PC-3 (cell line): ENCODE data around the gene GNB5. TPM values are rescaled to one million over a fixed set of nuclear protein-coding genes. Genes with fewer than 3 reads are reported as not detected.

Experiments
- ATAC-seq: fragments of 200-7000 bp; cut with Tn5 transposase; 2 replicates; pipeline ENCODE4 v1.9.1; 2020; ENCODE audit warnings: mild to moderate bottlenecking, moderate library complexity
- BruUV-seq: library from RNA; stranded (reverse); fragments of 400-500 nt; replicated peaks from 2 replicates; lab custom pipeline; 2021; lab: Mats Ljungman, UMichigan
- CTCF ChIA-PET: fragments of 300-600 bp; sonication (Branson Sonifier 250); formaldehyde crosslinking; loops from one replicate; lab custom pipeline; 2022; ENCODE audit warnings: antibody characterized with exemption; lab: Charles Lee
- POLR2A ChIA-PET: fragments of 300-600 bp; sonication (Branson Sonifier 250); formaldehyde crosslinking; loops from one replicate; lab custom pipeline; 2022; ENCODE audit warnings: antibody characterized with exemption; ENCODE audit not compliant: unreplicated experiment; lab: Charles Lee
- DNase-seq: peaks from one replicate; pipeline ENCODE4 v3.0.0-alpha.2; 2015
- H2AFZ ChIP-seq: fragments of 300-600 bp; sonication (generic); 2 replicates; pipeline ENCODE4 v1.6.0; 2016; ENCODE audit warnings: antibody characterized with exemption, low read length
- H3F3A ChIP-seq: fragments of 300-600 bp; sonication (generic); one replicate; pipeline ENCODE4 v1.6.0; 2017; ENCODE audit warnings: antibody characterized with exemption, low read length, control low read depth, mild to moderate bottlenecking; ENCODE audit not compliant: unreplicated experiment
- H3K27ac ChIP-seq: fragments of 300-600 bp; sonication (generic); 2 replicates; pipeline ENCODE4 v1.5.1; 2016; ENCODE audit warnings: mild to moderate bottlenecking, low read length
- H3K27me3 ChIP-seq: fragments of 300-600 bp; sonication (generic); 2 replicates; pipeline ENCODE4 v1.6.1; 2016; ENCODE audit warnings: low read length, mixed read lengths
- H3K36me3 ChIP-seq: fragments of 300-600 bp; sonication (generic); 2 replicates; pipeline ENCODE4 v1.6.1; 2016; ENCODE audit warnings: low read depth, mixed run types, low read length, mixed read lengths
- H3K4me1 ChIP-seq: fragments of 300-600 bp; sonication (generic); 2 replicates; pipeline ENCODE4 v1.5.1; 2016; ENCODE audit warnings: low read length; ENCODE audit not compliant: insufficient read depth
- H3K4me2 ChIP-seq: fragments of 300-600 bp; sonication (generic); 2 replicates; pipeline ENCODE4 v1.6.0; 2016; ENCODE audit warnings: low read length
- H3K4me3 ChIP-seq: fragments of 300-600 bp; sonication (generic); 2 replicates; pipeline ENCODE4 v1.5.1; 2016; ENCODE audit warnings: mild to moderate bottlenecking, low read length, mixed read lengths
- H3K79me2 ChIP-seq: fragments of 300-600 bp; sonication (generic); 2 replicates; pipeline ENCODE4 v1.6.1; 2017; ENCODE audit warnings: low read length, mixed read lengths
- H3K9ac ChIP-seq: fragments of 300-600 bp; sonication (generic); 2 replicates; pipeline ENCODE4 v1.6.0; 2016; ENCODE audit warnings: mild to moderate bottlenecking, low read length
- H3K9me2 ChIP-seq: fragments of 300-600 bp; sonication (generic); replicated peaks from 2 replicates; pipeline ENCODE4 v1.6.1; 2016; ENCODE audit warnings: mixed run types, low read length, mixed read lengths
- H3K9me3 ChIP-seq: fragments of 300-600 bp; sonication (generic); 2 replicates; pipeline ENCODE4 v1.6.1; 2016; ENCODE audit warnings: low read length, mixed read lengths
- H4K20me1 ChIP-seq: fragments of 300-600 bp; sonication (generic); 2 replicates; pipeline ENCODE4 v1.6.1; 2016; ENCODE audit warnings: low read length, mixed read lengths
- EZH2 ChIP-seq: fragments of 300-600 bp; sonication (generic); IDR thresholded peaks from one replicate; pipeline ENCODE4 v1.6.1; 2017; ENCODE audit warnings: antibody characterized with exemption, mild to moderate bottlenecking, low read length; ENCODE audit not compliant: unreplicated experiment
- EZH2phosphoT487 ChIP-seq: fragments of 300-600 bp; sonication (generic); IDR thresholded peaks from 2 replicates; pipeline ENCODE4 v1.6.1; 2018; ENCODE audit warnings: mild to moderate bottlenecking, antibody characterized with exemption, low read length, borderline replicate concordance
- intact Hi-C: fragments of 100-400 bp; cut with micrococcal nuclease; formaldehyde crosslinking; loops from 2 replicates; pipeline ENCODE4 v1.9.0; 2023
- total RNA-seq: library from RNA; depleted of rRNA; stranded (reverse); fragments of >200 nt; gene quantifications from 2 replicates; pipeline ENCODE4 v1.2.3, GENCODE V29; 2014
- TF ChIP-seq, protein P1 (sequence below): fragments of 300-600 bp; sonication (generic); conservative IDR thresholded peaks from 2 replicates; pipeline ENCODE4 v1.5.1; 2017; ENCODE audit warnings: antibody characterized with exemption, low read depth, mild to moderate bottlenecking, low read length

GNB5 gene
- total RNA-seq, 1 experiment from 2014 or later: 49.3 TPM

DNA sequence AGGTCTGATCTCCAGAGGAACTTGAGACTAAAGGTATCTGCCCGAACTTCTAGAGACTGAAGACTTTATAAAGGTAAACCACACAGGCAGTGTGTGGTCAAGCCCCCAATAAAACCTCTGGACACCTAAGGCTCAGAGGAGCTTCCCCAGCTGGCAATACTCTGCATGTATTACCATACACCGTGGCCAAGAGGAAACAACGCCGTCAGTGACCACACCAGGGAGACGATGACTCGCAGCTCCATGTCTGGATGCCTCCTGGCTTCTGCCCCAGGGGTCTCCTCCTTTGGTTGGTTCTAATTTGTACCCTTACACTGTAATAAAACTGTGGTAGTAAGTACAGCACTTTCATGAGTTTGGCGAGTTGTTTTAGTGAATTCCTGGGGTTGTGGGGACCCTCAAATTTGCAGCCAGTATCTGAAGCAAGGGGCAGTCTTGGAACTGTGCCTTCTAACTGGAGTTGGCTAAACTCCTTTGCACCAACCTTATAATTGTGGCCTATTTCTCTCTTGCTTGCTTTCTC lies 46.5 kb downstream of the GNB5 start:
- Histone ChIP-seq H2AFZ (no peak overlapping the region), H3K27ac (peak overlapping the region; percentile 42), H3K4me2 (no peak overlapping the region), H3K4me1 (peaks cover 16% of the 10 kb centered on the region), H3K9ac (no peak overlapping the region), H3K36me3 (no peaks in the 10 kb centered on the region), H3K79me2 (no peaks in the 10 kb centered on the region), H3F3A (no peaks in the 10 kb centered on the region), H3K9me3 (no peaks in the 10 kb centered on the region), H3K27me3 (no peaks in the 10 kb centered on the region), H4K20me1 (no peaks in the 10 kb centered on the region), H3K4me3 (no peak overlapping the region), H3K9me2 (no peaks in the 10 kb centered on the region)
- DNase-seq: peak; percentile 43
- CTCF ChIA-PET: no interaction called here
- no peak for TF ChIP-seq EZH2
- TF ChIP-seq, protein P1, sequence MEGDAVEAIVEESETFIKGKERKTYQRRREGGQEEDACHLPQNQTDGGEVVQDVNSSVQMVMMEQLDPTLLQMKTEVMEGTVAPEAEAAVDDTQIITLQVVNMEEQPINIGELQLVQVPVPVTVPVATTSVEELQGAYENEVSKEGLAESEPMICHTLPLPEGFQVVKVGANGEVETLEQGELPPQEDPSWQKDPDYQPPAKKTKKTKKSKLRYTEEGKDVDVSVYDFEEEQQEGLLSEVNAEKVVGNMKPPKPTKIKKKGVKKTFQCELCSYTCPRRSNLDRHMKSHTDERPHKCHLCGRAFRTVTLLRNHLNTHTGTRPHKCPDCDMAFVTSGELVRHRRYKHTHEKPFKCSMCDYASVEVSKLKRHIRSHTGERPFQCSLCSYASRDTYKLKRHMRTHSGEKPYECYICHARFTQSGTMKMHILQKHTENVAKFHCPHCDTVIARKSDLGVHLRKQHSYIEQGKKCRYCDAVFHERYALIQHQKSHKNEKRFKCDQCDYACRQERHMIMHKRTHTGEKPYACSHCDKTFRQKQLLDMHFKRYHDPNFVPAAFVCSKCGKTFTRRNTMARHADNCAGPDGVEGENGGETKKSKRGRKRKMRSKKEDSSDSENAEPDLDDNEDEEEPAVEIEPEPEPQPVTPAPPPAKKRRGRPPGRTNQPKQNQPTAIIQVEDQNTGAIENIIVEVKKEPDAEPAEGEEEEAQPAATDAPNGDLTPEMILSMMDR: no peak
- no peak for TF ChIP-seq EZH2phosphoT487
- POLR2A ChIA-PET: no interaction called here
- intact Hi-C loops: loop anchor here (5.0 kb wide), 1 partner anchor 42 kb away; no protein-coding TSS in a partner anchor
- ATAC-seq: peak; percentile 58
- no TSS peak for BruUV-seq

DNA sequence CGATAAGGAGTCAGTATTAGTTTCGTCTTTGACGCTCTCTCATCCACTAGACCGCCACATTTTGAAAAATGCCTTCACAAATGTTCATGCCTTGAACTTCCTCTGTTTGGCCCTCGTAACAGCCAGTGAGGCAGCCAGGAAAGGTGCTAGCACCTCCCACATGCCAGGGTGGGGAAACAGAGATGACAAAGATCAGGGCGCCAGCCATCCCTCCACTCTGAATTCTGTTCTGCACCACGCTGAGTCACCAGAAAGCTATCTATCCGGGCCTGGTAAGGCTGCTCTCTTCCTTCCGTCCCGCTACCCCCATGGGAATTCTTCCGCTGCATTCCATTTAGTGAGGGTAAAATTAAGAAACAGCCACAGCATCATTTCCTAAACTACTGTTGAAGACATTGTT lies 47.3 kb downstream of the GNB5 start:
- CTCF ChIA-PET: no interaction called here
- POLR2A ChIA-PET: no interaction called here
- peak overlapping the region; percentile 17; the same call in 1 of the 2 replicates for H2AFZ ChIP-seq

More for the DNA sequence above, 47.3 kb downstream of the GNB5 start:
- H4K20me1 ChIP-seq: no peaks in the 10 kb centered on the region
- no peaks in the 10 kb centered on the region for H3K27me3 ChIP-seq
- no peaks in the 10 kb centered on the region for H3F3A ChIP-seq
- H3K79me2 ChIP-seq: no peaks in the 10 kb centered on the region
- no peak for TF ChIP-seq EZH2phosphoT487
- no peak for TF ChIP-seq EZH2
- TF ChIP-seq, protein P1: no peak
- no peaks in the 10 kb centered on the region for H3K36me3 ChIP-seq
- H3K9me2 ChIP-seq: no peaks in the 10 kb centered on the region
- H3K4me2 ChIP-seq: peak overlapping the region; percentile 28; the same call in 1 of the 2 replicates
- DNase-seq: peak; percentile 77
- H3K27ac ChIP-seq: peak overlapping the region; percentile 42
- peak; percentile 90 for ATAC-seq
- no peak overlapping the region for H3K4me3 ChIP-seq
- no peaks in the 10 kb centered on the region for H3K9me3 ChIP-seq
- BruUV-seq: no TSS peak
- H3K9ac ChIP-seq: no peak overlapping the region
- peaks cover 16% of the 10 kb centered on the region for H3K4me1 ChIP-seq
- intact Hi-C loops: loop anchor here (5.0 kb wide), 1 partner anchor 42 kb away; no protein-coding TSS in a partner anchor
